OCI-LY3 (cell line): ENCODE measurements around the gene CHST8.

Experiments used
- H2AFZ ChIP-seq: fragments of 200-600, 300-600 bp; shearing (Covaris generic); 2 replicates; pipeline ENCODE4 v1.6.0; 2014; ENCODE audit warnings: antibody characterized with exemption, low read depth, low read length
- H3K27ac ChIP-seq: fragments of 200-600, 300-600 bp; sonication (generic); 2 replicates; pipeline ENCODE4 v1.5.1; 2014; ENCODE audit warnings: mild to moderate bottlenecking, low read length, moderate library complexity, mixed read lengths
- H3K27me3 ChIP-seq: fragments of 200-600, 300-600 bp; sonication (generic); 2 replicates; pipeline ENCODE4 v1.6.1; 2014; ENCODE audit warnings: low read depth, low read length, mixed read lengths
- H3K36me3 ChIP-seq: fragments of 200-600, 300-600 bp; sonication (generic); replicated peaks from 2 replicates; pipeline ENCODE3; 2014; ENCODE audit warnings: low read depth, low read length, mixed read lengths
- H3K4me1 ChIP-seq: fragments of 300-600, 200-600 bp; sonication (generic); 2 replicates; pipeline ENCODE4 v1.6.1; 2014; ENCODE audit warnings: low read length, mixed read lengths
- H3K4me2 ChIP-seq: fragments of 200-600, 300-600 bp; sonication (generic); 2 replicates; pipeline ENCODE4 v1.6.1; 2014; ENCODE audit warnings: low read length, mixed read lengths
- H3K4me3 ChIP-seq: fragments of 300-600, 200-600 bp; sonication (generic); 2 replicates; pipeline ENCODE4 v1.5.1; 2014; ENCODE audit warnings: antibody characterized with exemption, mild to moderate bottlenecking, low read length, moderate library complexity
- H3K79me2 ChIP-seq: fragments of 300-600, 200-600 bp; shearing (Covaris generic); 2 replicates; pipeline ENCODE4 v1.6.1; 2014; ENCODE audit warnings: mild to moderate bottlenecking, low read length, mixed read lengths
- H3K9ac ChIP-seq: fragments of 300-600, 200-600 bp; shearing (Covaris generic); 2 replicates; pipeline ENCODE4 v1.6.0; 2014; ENCODE audit warnings: mild to moderate bottlenecking, low read length, moderate library complexity
- H3K9me3 ChIP-seq: fragments of 200-600, 300-600 bp; shearing (Covaris generic); 2 replicates; pipeline ENCODE4 v1.6.1; 2014; ENCODE audit warnings: low read length, mixed read lengths; ENCODE audit not compliant: insufficient read depth
- H4K20me1 ChIP-seq: fragments of 200-600, 300-600 bp; sonication (generic); 2 replicates; pipeline ENCODE4 v1.6.1; 2016; ENCODE audit warnings: low read length, mixed read lengths; ENCODE audit not compliant: insufficient read depth
- CTCF ChIP-seq: fragments of 200-600, 300-600 bp; sonication (generic); IDR thresholded peaks from 2 replicates; pipeline ENCODE4 v1.5.1; 2014; ENCODE audit warnings: antibody characterized with exemption, low read length, low read depth
- EZH2phosphoT487 ChIP-seq: fragments of 200-600 bp; shearing (Covaris generic); IDR thresholded peaks from 2 replicates; pipeline ENCODE4 v1.6.1; 2018; ENCODE audit warnings: antibody characterized with exemption, mixed run types, low read depth

The CHST8 gene

DNA sequence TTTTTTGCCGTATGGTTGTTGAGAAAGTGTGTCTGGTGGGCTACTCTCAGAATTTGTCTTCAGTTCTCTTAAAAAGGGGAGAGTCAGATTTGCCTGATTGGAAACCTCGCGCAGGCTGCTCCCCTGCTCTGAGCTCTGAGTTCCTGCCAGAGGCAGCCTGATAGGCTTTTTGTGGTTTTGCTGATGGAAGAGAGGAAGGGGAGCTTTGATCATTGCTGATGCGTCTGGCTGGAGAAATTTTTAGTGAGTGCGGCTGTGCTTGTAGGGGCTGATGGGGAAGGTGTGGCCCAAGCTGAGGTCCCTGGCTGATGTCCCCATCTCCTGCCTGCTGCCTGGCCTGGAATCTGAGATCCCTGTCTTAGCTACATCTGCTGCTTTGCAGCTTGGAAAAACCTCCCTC, 2.8 kb downstream of the CHST8 start:
- no peaks in the 10 kb centered on the region for H3K27me3 ChIP-seq
- no peaks in the 10 kb centered on the region for H3K9me3 ChIP-seq
- H3K9ac ChIP-seq, result no peak overlapping the region
- no peak overlapping the region for H3K4me2 ChIP-seq
- no peak for TF ChIP-seq EZH2phosphoT487
- TF ChIP-seq CTCF, result no peak
- H3K36me3 ChIP-seq, result no peaks in the 10 kb centered on the region
- H3K4me1 ChIP-seq, result no peaks in the 10 kb centered on the region
- no peaks in the 10 kb centered on the region for H4K20me1 ChIP-seq
- no peaks in the 10 kb centered on the region for H3K79me2 ChIP-seq
- H2AFZ ChIP-seq, result no peak overlapping the region
- H3K4me3 ChIP-seq, result no peak overlapping the region
- no peak overlapping the region for H3K27ac ChIP-seq

GRCh38 chr19:33627526-33627925, 5.8 kb downstream of the CHST8 start:
- TF ChIP-seq CTCF (no peak), EZH2phosphoT487 (no peak)
- H3K36me3 ChIP-seq, result no peaks in the 10 kb centered on the region
- H3K27ac ChIP-seq, result no peak overlapping the region
- no peaks in the 10 kb centered on the region for H3K9me3 ChIP-seq
- no peaks in the 10 kb centered on the region for H3K27me3 ChIP-seq
- H3K4me2 ChIP-seq, result no peak overlapping the region
- no peaks in the 10 kb centered on the region for H3K79me2 ChIP-seq
- H3K4me3 ChIP-seq, result no peak overlapping the region
- no peak overlapping the region for H3K9ac ChIP-seq
- no peaks in the 10 kb centered on the region for H3K4me1 ChIP-seq
- H4K20me1 ChIP-seq, result no peaks in the 10 kb centered on the region
- no peak overlapping the region for H2AFZ ChIP-seq

DNA sequence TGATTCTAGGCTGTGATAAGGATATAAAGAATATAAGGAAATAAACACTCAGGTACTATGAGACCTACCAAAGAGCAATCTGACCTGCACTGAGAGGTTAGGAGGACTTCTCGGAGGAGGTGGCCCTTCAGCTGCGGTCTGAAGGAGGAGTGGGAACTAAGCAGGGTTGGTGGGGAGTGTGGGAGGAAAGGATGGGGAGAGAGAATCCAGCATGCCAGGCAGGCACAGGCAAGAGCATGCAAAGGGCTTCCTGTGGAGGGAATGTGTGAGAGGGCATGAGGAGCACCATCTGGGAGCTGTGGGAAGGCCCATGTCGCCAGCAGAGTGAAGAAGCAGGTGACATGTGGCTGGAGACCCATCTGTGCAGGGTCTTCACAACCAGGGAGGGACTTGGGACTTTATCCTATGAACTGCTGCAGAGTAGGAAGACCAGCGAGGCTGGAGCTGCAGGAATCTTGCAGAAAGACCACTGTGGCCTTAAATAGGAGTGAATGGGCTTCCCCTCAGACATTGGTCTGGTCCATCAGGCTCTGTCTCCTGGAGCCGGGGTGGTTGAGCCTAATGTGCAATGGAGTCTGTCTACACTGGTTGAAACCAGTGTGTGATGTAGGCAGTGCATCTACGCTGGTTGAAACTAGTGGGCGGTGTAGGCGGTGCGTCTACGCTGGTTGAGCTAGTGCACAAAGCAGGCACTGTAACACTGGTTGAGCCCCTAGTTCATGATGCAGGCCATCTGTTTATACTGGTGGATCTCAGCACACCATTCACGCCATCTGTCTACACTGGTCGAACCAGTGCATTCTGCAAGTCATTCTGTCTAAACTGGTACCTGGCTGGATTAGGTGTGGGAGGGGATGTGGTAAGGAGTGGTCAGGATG, 6.4 kb downstream of the CHST8 start:
- TF ChIP-seq CTCF (no peak), EZH2phosphoT487 (no peak)
- H3K9ac ChIP-seq, result no peak overlapping the region
- H3K9me3 ChIP-seq, result no peaks in the 10 kb centered on the region
- H2AFZ ChIP-seq, result no peak overlapping the region
- no peaks in the 10 kb centered on the region for H3K27me3 ChIP-seq
- no peaks in the 10 kb centered on the region for H3K36me3 ChIP-seq
- H3K4me3 ChIP-seq, result no peak overlapping the region
- no peak overlapping the region for H3K4me2 ChIP-seq
- H3K27ac ChIP-seq, result no peak overlapping the region
- no peaks in the 10 kb centered on the region for H3K4me1 ChIP-seq
- H4K20me1 ChIP-seq, result no peaks in the 10 kb centered on the region
- H3K79me2 ChIP-seq, result no peaks in the 10 kb centered on the region

- Histone ChIP-seq H3K4me1 (no peaks in the 10 kb centered on the region), H3K4me3 (no peak overlapping the region), H3K9me3 (no peaks in the 10 kb centered on the region), H3K9ac (no peak overlapping the region), H3K36me3 (no peaks in the 10 kb centered on the region), H3K27me3 (no peaks in the 10 kb centered on the region), H4K20me1 (no peaks in the 10 kb centered on the region), H3K27ac (no peak overlapping the region), H2AFZ (no peak overlapping the region), H3K4me2 (no peak overlapping the region), H3K79me2 (no peaks in the 10 kb centered on the region)
- no peak for TF ChIP-seq CTCF
- no peak for TF ChIP-seq EZH2phosphoT487
Observed at GRCh38 chr19:33628921-33629825, 7.4 kb downstream of the CHST8 start.
